Measurements from ENCODE around the gene DDC.
"Not testable (repeated sequence)": the region's sequence is repeated elsewhere in the genome, so short reads cannot be mapped to it uniquely, and the experiment has no call there.

GRCh38 chr7:50545613-50546012 lies 19.6 kb downstream of the DDC start:
- TF ChIP-seq EZH2 (IDR thresholded peaks at IDR 0.05; ENCODE audit: borderline replicate concordance, low read depth, low read length, severe bottlenecking); JUN (IDR thresholded peaks at IDR 0.05; ENCODE audit: borderline replicate concordance, insufficient read depth, insufficient read length, low read depth); POLR2AphosphoS5 (IDR thresholded peaks at IDR 0.05; ENCODE audit: insufficient read depth, low read depth, low read length); MAX (IDR thresholded peaks at IDR 0.05; ENCODE audit: insufficient read depth, insufficient read length); CTCF (IDR thresholded peaks at IDR 0.05; ENCODE audit: extremely low read depth in 1 of 2, insufficient read depth in 1 of 2, low read depth in 1 of 2, low read length in 2 of 2); POLR2A (IDR thresholded peaks at IDR 0.05; ENCODE audit: low read depth, low read length): not testable (repeated sequence)
